Nephron progenitor cell (in vitro differentiated cells): ENCODE results near the gene EBF3.

ENCODE experiments used
- DNase-seq: peaks from one replicate; pipeline ENCODE4 v3.0.0; 2021
- H3K27ac Mint-ChIP-seq: 2 replicates; pipeline ENCODE4 v1.8.0; 2021; ENCODE audit warnings: mild to moderate bottlenecking, moderate library complexity, mixed read lengths
- H3K27me3 Mint-ChIP-seq: 2 replicates; pipeline ENCODE4 v1.8.0; 2021; ENCODE audit warnings: mild to moderate bottlenecking, low read depth, mixed read lengths; ENCODE audit not compliant: poor library complexity
- H3K36me3 Mint-ChIP-seq: 2 replicates; pipeline ENCODE4 v1.8.0; 2021; ENCODE audit warnings: low read depth, mixed read lengths
- H3K4me1 Mint-ChIP-seq: 2 replicates; pipeline ENCODE4 v1.8.0; 2021; ENCODE audit warnings: mixed read lengths
- H3K4me3 Mint-ChIP-seq: 2 replicates; pipeline ENCODE4 v1.8.0; 2021; ENCODE audit warnings: mild to moderate bottlenecking, moderate library complexity, mixed read lengths
- H3K9me3 Mint-ChIP-seq: 2 replicates; pipeline ENCODE4 v1.8.0; 2021; ENCODE audit warnings: mild to moderate bottlenecking, moderate library complexity, mixed read lengths
- TF ChIP-seq, protein P1 (sequence below): fragments of 200-600 bp; sonication (generic); IDR thresholded peaks from 2 replicates; pipeline ENCODE4 v1.5.0; 2021; ENCODE audit warnings: antibody characterized with exemption

EBF3 gene

DNA sequence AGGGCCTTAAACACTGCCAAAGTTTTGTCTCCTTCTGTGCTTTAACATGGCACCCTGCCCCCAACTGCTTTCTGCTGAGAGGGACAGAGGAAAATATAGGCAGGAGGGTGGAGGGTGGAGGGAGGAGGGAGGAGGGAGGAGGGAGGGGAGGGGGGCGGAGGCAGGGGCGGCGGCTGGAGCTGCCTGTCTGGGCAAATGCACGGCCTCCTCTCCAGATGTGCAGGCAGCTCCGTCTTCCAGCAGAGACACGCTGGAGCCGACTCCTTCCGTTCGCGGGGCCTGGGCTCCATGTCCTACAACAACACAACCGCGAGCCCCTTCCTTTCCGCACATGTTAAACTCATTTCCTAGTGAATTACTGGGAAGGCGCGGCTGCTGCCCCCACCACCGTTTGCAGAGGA, 14.2 kb downstream of the EBF3 start:
- DNase-seq: peak; percentile 65
- Mint-ChIP-seq H3K4me1 (peaks cover 97% of the 10 kb centered on the region), H3K36me3 (peaks cover 17% of the 10 kb centered on the region), H3K27me3 (peaks cover 10% of the 10 kb centered on the region), H3K9me3 (peaks cover 10% of the 10 kb centered on the region), H3K4me3 (peak overlapping the region; percentile 74), H3K27ac (peak overlapping the region; percentile 80)
- TF ChIP-seq, protein P1, sequence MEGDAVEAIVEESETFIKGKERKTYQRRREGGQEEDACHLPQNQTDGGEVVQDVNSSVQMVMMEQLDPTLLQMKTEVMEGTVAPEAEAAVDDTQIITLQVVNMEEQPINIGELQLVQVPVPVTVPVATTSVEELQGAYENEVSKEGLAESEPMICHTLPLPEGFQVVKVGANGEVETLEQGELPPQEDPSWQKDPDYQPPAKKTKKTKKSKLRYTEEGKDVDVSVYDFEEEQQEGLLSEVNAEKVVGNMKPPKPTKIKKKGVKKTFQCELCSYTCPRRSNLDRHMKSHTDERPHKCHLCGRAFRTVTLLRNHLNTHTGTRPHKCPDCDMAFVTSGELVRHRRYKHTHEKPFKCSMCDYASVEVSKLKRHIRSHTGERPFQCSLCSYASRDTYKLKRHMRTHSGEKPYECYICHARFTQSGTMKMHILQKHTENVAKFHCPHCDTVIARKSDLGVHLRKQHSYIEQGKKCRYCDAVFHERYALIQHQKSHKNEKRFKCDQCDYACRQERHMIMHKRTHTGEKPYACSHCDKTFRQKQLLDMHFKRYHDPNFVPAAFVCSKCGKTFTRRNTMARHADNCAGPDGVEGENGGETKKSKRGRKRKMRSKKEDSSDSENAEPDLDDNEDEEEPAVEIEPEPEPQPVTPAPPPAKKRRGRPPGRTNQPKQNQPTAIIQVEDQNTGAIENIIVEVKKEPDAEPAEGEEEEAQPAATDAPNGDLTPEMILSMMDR: no peak

DNA sequence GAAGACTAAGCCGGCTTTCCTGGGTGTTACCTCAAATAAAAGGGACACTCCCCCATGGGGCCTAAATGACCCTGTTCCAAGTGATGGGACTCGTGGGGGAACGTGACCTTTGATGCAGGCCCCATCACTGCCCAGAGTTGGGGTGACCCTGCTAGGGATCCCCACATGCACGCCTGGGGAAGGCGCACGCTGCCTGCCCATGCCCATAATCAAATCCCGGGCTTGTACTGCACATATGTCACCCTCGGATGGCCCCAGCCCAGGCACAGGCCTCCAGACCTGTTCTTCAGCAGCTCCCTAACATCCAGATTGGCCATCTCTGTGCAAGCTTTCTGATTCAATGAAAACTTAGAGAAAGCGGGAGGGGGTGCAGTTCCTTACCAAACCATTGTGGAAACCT, 14.7 kb downstream of the EBF3 start:
- H3K9me3 Mint-ChIP-seq: peaks cover 10% of the 10 kb centered on the region
- H3K4me3 Mint-ChIP-seq: no peak overlapping the region
- H3K36me3 Mint-ChIP-seq: peaks cover 20% of the 10 kb centered on the region
- H3K27ac Mint-ChIP-seq: peak overlapping the region; percentile 92
- peaks cover 5% of the 10 kb centered on the region for H3K27me3 Mint-ChIP-seq
- H3K4me1 Mint-ChIP-seq: peaks cover 97% of the 10 kb centered on the region
- no peak for DNase-seq
- TF ChIP-seq, protein P1: no peak

DNA sequence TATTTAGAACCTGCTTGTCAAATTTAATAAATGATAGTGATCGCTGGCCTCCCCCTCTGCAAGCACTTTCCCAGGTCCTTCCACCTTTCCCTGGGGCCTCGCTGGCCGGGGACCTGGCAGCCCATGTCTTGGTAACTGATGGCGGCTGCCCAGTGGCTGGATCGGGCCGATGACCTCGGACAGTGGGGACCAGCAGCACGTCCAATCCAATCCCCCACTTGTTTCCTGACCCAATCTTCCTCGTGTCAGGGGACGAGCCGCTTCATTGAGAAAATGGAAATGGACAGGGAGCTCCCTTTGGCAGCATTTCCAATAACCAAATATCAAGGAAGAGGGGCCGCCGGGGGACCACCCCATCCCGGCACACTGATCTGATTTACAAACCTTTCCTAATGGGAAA, 17.2 kb downstream of the EBF3 start:
- H3K4me3 Mint-ChIP-seq: no peak overlapping the region
- peaks cover 10% of the 10 kb centered on the region for H3K9me3 Mint-ChIP-seq
- H3K4me1 Mint-ChIP-seq: peaks cover 96% of the 10 kb centered on the region
- peak overlapping the region; percentile 87 for H3K27ac Mint-ChIP-seq
- H3K36me3 Mint-ChIP-seq: peaks cover 20% of the 10 kb centered on the region
- DNase-seq: no peak
- TF ChIP-seq, protein P1: no peak
- H3K27me3 Mint-ChIP-seq: no peaks in the 10 kb centered on the region

DNA sequence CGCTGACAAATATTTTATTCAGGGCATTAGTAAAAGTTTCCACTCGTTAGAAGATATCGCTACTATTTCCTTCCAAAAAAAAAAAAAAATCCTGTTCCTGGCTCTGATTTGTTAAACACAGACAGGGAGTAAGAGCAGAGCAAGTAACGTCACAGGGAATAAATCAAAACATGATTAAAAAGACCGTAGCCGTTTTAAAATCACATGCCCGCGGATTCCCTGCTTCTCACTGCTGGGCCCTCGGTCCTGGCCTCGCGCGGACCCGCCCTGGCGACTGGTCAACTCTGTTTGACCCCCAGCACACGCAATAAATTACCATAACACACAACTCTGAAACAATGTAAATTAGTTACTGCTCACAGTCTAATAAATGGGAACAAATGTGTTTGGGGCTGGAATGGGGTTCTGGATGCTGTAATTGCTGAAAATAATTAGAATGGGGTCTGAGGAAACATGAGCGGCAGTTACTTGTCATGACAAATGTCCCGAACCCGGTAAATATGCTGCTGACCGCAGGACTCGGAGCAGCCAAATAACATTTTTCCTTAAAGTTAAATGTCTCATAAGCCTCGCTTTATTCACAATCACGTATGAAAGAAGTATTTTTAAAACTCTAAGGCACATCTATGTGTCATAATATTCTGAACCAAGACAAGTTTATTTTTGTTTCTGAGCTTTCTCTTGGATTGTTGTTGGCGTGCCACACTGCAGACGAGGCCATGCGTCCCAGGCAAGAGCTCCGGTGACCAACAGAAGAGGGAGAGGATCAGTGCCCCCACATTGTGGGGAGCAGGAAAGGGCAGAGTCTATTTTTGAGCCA, 17.9 kb downstream of the EBF3 start:
- no peak overlapping the region for H3K4me3 Mint-ChIP-seq
- H3K4me1 Mint-ChIP-seq: peaks cover 94% of the 10 kb centered on the region
- DNase-seq: no peak
- TF ChIP-seq, protein P1: no peak
- peaks cover 20% of the 10 kb centered on the region for H3K36me3 Mint-ChIP-seq
- peaks cover 10% of the 10 kb centered on the region for H3K9me3 Mint-ChIP-seq
- H3K27me3 Mint-ChIP-seq: no peaks in the 10 kb centered on the region
- H3K27ac Mint-ChIP-seq: peak overlapping the region; percentile 87

DNA sequence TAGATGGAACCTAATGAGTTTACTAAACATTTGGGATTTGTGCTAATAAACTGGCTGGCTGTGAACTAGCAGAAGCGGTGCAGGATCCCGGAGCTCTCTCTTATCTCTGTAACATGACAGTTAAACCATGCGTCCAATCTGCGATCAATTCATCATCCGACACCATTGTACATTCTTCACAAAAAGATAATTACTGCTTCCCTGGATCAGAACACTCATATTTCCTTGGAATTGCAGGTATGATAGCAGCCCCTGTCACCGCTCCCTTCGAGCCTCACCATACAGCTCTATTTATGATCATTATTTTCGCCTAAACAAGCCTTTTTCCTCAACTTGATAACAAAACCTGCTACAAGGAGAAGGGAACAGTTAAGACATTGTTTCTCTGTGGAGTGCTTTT, 18.5 kb downstream of the EBF3 start:
- Mint-ChIP-seq H3K27ac (no peak overlapping the region), H3K4me1 (peaks cover 94% of the 10 kb centered on the region), H3K9me3 (peaks cover 10% of the 10 kb centered on the region), H3K36me3 (peaks cover 20% of the 10 kb centered on the region), H3K4me3 (no peak overlapping the region), H3K27me3 (no peaks in the 10 kb centered on the region)
- no peak for DNase-seq
- TF ChIP-seq, protein P1: no peak

DNA sequence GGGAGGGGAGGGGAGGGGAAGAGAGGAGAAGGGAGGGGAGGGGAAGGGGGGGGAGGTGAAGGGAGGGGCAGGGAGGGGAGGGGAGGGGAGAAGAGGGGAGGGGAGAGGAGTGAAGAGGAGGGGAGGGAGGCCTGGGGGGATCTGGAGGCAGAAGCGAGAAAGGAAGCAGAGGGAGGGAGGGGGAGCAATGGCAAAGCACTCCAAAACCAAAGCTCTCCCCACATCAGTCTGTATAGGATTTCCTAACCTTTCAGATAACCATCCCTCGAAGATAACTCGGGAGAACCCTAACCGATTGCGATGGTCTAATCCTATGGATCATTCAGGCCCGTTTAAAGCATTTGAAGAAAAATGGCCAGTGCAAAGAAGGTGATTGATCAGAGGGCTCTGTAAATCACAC, 19.0 kb downstream of the EBF3 start:
- Mint-ChIP-seq H3K4me3 (no peak overlapping the region), H3K27ac (no peak overlapping the region), H3K4me1 (peaks cover 94% of the 10 kb centered on the region), H3K27me3 (no peaks in the 10 kb centered on the region), H3K9me3 (peaks cover 10% of the 10 kb centered on the region), H3K36me3 (peaks cover 20% of the 10 kb centered on the region)
- no peak for DNase-seq
- TF ChIP-seq, protein P1: no peak
